Gastroesophageal sphincter (tissue), 4 donors: Measurements from ENCODE around the gene ARHGAP27. TPM values are rescaled to one million over a fixed set of nuclear protein-coding genes. Genes with fewer than 3 reads are reported as not detected.

Source experiments
- ATAC-seq: fragments of 150-250 bp; one replicate; pipeline ENCODE4 v1.9.1; 2016; ENCODE audit warnings: mild to moderate bottlenecking, moderate library complexity
- H3K27ac ChIP-seq, 4 donors: fragments of 200-600 bp; sonication (generic) in 3 of 4; 1 replicate in 3 of 4; 2 replicates in 1 of 4; pipeline ENCODE4 v1.5.1; 2016 to 2019
- H3K27me3 ChIP-seq: fragments of 200-600 bp; sonication (generic); one replicate; pipeline ENCODE4 v1.5.1; 2019
- H3K36me3 ChIP-seq, 2 donors: fragments of 200-600 bp; sonication (generic); one replicate each; pipeline ENCODE4 v1.5.1; 2019; ENCODE audit warnings: control low read depth in 1 of 2
- H3K4me1 ChIP-seq, 3 donors: fragments of 200-600 bp; sonication (generic); 1 replicate in 2 of 3; 2 replicates in 1 of 3; pipeline ENCODE4 v1.5.1; 2016 to 2019; ENCODE audit warnings: control low read depth in 2 of 3
- H3K4me3 ChIP-seq, 2 donors: fragments of 200-600 bp; sonication (generic); one replicate each; pipeline ENCODE4 v1.5.1; 2019; ENCODE audit warnings: mild to moderate bottlenecking in 1 of 2, moderate library complexity in 1 of 2
- H3K9me3 ChIP-seq, 3 donors: fragments of 200-600 bp; sonication (generic); one replicate each; pipeline ENCODE4 v1.5.1; 2017 to 2019; ENCODE audit warnings: control low read depth in 2 of 3
- CTCF ChIP-seq, 4 experiments: fragments of 200-600 bp in 2 of 4; fragments of 450-650 bp in 2 of 4; sonication (generic) in 1 of 4; IDR thresholded peaks; one replicate each; pipeline ENCODE4 v1.5.1; 2017 to 2019; ENCODE audit warnings: antibody characterized with exemption in 4 of 4, mild to moderate bottlenecking in 2 of 4, moderate library complexity in 2 of 4
- EP300 ChIP-seq: sonication (generic); formaldehyde crosslinking; IDR thresholded peaks from one replicate; pipeline ENCODE4 v1.6.1; 2017; ENCODE audit warnings: antibody characterized with exemption, mild to moderate bottlenecking
- POLR2A ChIP-seq, 2 donors: fragments of 450-650 bp; IDR thresholded peaks; one replicate each; pipeline ENCODE4 v1.6.1; 2017; ENCODE audit warnings: antibody characterized with exemption in 2 of 2, mild to moderate bottlenecking in 2 of 2, moderate library complexity in 1 of 2
- POLR2AphosphoS5 ChIP-seq: sonication (generic); formaldehyde crosslinking; IDR thresholded peaks from one replicate; pipeline ENCODE4 v1.6.1; 2017; ENCODE audit warnings: antibody characterized with exemption
- WGBS, 2 donors: methylation state at CpG; one replicate each; pipeline ENCODE4 v1.1.5; 2018; ENCODE audit warnings: low coverage in 1 of 2; 5-methylcytosine and 5-hydroxymethylcytosine counted together
- total RNA-seq, 4 donors: library from RNA; depleted of rRNA; stranded (reverse); fragments of >200 nt; gene quantifications; one replicate each; pipeline ENCODE4 v1.1.0, GENCODE V29; 2016

The ARHGAP27 gene
- total RNA-seq, 4 donors from 2014 or later = 11.6 to 18.1 (median 12.8) TPM

GRCh38 chr17:45413498-45413923, 19.2 kb downstream of the ARHGAP27 start:
- Histone ChIP-seq H3K4me1 (peaks cover 0 to 20% (median 0%) of the 10 kb centered on the region in 3 donors), H3K27me3 (peaks cover under 1% of the 10 kb centered on the region), H3K9me3 (no peaks in the 10 kb centered on the region), H3K36me3 (no peaks in the 10 kb centered on the region), H3K4me3 (no peak overlapping the region), H3K27ac (no peak overlapping the region)
- ATAC-seq = peak; percentile 60
- TF ChIP-seq CTCF (IDR thresholded peaks at IDR 0.05) (no peak), POLR2A (IDR thresholded peaks at IDR 0.05) (no peak), EP300 (no peak), POLR2AphosphoS5 (no peak)
- WGBS, 2 donors = 83% methylated on average over 1 of the region's 9 CpGs; no CpG with 5 or more reads in 1 of the 2 donors

GRCh38 chr17:45411348-45412105, 21.1 kb downstream of the ARHGAP27 start:
- peaks cover 0 to 20% (median 0%) of the 10 kb centered on the region in 3 donors for H3K4me1 ChIP-seq
- H3K36me3 ChIP-seq = no peaks in the 10 kb centered on the region
- no peak overlapping the region for H3K4me3 ChIP-seq
- no peak for ATAC-seq
- H3K27me3 ChIP-seq = peaks cover 8% of the 10 kb centered on the region
- H3K27ac ChIP-seq = peak overlapping the region in 1 of 4 donors; percentile 65
- WGBS, 2 donors = 70 to 80% methylated on average over 1 to 3 of the region's 5 CpGs
- TF ChIP-seq CTCF (IDR thresholded peaks at IDR 0.05) (no peak), POLR2A (IDR thresholded peaks at IDR 0.05) (no peak), EP300 (no peak)
- H3K9me3 ChIP-seq = no peaks in the 10 kb centered on the region

GRCh38 chr17:45410144-45411091, 22.3 kb downstream of the ARHGAP27 start:
- ATAC-seq = peak; percentile 31
- Histone ChIP-seq H3K4me1 (peaks cover 0 to 27% (median 7%) of the 10 kb centered on the region in 3 donors), H3K4me3 (peak overlapping the region in 1 of 2 donors; percentile 43), H3K27me3 (peaks cover 10% of the 10 kb centered on the region), H3K27ac (peak overlapping the region in 3 of 4 donors; percentile 55 to 71 (median 65)), H3K36me3 (peaks cover 0 to 5% of the 10 kb centered on the region in 2 donors), H3K9me3 (no peaks in the 10 kb centered on the region)
- no peak for TF ChIP-seq POLR2AphosphoS5
- no peak for TF ChIP-seq CTCF (IDR thresholded peaks at IDR 0.05)
- no peak for TF ChIP-seq EP300
- no peak for TF ChIP-seq POLR2A (IDR thresholded peaks at IDR 0.05)
- WGBS, 2 donors = 92% methylated on average over 7 of the region's 24 CpGs; no CpG with 5 or more reads in 1 of the 2 donors

- Histone ChIP-seq H3K27ac (peak overlapping the region in 2 of 4 donors; percentile 55 to 65), H3K27me3 (peaks cover 15% of the 10 kb centered on the region), H3K9me3 (no peaks in the 10 kb centered on the region), H3K4me1 (peaks cover 0 to 32% (median 8%) of the 10 kb centered on the region in 3 donors), H3K36me3 (peaks cover 0 to 12% of the 10 kb centered on the region in 2 donors), H3K4me3 (peak overlapping the region in 1 of 2 donors; percentile 43)
- TF ChIP-seq POLR2AphosphoS5 (no peak), POLR2A (IDR thresholded peaks at IDR 0.05) (no peak), EP300 (no peak), CTCF (IDR thresholded peaks at IDR 0.05) (no peak)
- WGBS, 2 donors = no CpG with 5 or more reads among the region's 5 CpGs
- ATAC-seq = no peak
Observed at GRCh38 chr17:45409659-45410076, 23.0 kb downstream of the ARHGAP27 start.
